ENCODE data around the gene BEST1.

BEST1 gene

DNA sequence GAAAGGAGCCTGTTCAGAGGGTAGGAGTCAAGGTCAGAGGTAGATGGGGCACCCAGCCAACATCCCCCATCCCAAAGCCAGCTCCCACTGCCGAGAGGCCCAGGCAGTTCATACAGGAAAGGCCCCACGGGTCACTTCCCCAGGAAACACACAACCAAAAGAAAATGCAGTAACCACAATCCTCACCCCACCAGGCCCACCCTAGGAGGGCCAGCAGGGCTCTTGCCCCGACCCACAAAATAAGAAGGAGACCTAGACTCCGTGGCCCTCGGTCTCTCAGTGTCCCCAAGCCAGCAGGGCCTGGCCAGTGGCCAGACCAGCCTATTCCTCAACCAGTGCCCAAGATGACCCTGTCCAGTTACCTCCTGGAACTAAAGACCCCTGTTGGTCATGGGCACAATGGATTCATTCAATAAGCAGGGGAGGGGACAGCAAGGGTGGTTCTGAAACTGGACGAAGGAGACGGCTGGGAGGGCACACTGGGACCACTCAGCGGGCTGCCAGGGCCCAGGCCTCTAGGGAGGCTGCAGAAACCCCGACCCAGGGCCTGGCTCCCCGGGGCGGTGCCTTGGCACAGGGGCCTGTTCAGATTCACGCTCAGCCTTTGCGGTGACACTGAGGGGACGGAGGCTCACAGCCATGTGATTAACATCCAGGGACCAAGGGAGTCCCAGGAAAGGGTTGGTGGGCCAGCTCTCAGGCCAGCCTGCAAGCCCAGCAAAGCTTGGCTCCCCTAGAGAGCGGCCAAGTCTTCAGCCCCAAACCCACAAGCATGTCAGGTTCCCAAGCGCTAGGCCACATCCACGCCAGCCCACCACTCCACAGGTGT lies 38.2 kb upstream of the BEST1 start:
- ATAC-seq (ENCODE audit: insufficient read depth, low read depth) = no peak

DNA sequence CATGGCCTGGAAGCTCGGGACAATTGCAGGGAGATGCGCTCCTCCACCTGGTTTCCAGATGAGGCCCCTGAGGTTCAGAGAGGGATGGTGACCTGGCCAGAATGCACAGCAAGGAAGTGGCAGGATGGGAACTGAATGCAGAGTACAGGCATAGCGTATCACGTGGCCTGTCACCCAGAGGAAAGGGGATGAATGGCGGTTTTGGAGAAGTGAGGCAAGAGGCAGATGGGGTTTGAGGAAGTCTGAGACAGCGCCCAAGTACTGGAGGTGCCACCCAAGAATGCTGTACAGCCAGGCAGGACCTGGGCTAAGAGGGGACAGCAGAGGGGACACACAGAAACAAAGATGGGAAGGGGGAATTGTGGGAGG lies 37.6 kb upstream of the BEST1 start:
- Histone ChIP-seq H3K79me2 (ENCODE audit: insufficient read depth, low read length) (no peaks in the 10 kb centered on the region), H3K27me3 (ENCODE audit: insufficient read depth, low read length, poor library complexity) (no peaks in the 10 kb centered on the region), H3K4me2 (ENCODE audit: insufficient read depth, low read length) (no peak overlapping the region), H3K36me3 (ENCODE audit: insufficient read depth, low read length) (no peaks in the 10 kb centered on the region), H3K9ac (ENCODE audit: low read depth, low read length) (no peak overlapping the region), H3K4me3 (ENCODE audit: low read depth in 1 of 2, low read length in 2 of 2) (no peak overlapping the region), H3K9me3 (ENCODE audit: insufficient read depth, low read length, severe bottlenecking) (no peaks in the 10 kb centered on the region), H2AFZ (ENCODE audit: low read depth, low read length) (no peak overlapping the region), H4K20me1 (ENCODE audit: insufficient read depth, low read length) (no peaks in the 10 kb centered on the region), H3K4me1 (ENCODE audit: insufficient read depth, low read length) (no peaks in the 10 kb centered on the region), H3K27ac (ENCODE audit: low read length) (no peak overlapping the region)
- no peak for DNase-seq
- no peak for ATAC-seq (ENCODE audit: insufficient read depth, low read depth)
- TF ChIP-seq CTCF (IDR thresholded peaks at IDR 0.05; ENCODE audit: borderline replicate concordance, extremely low read depth, low read length, poor library complexity, severe bottlenecking) (no peak), EZH2 (IDR thresholded peaks at IDR 0.05; ENCODE audit: borderline replicate concordance, low read depth, low read length, severe bottlenecking) (no peak)

More for the DNA sequence above, 38.2 kb upstream of the BEST1 start:
- Histone ChIP-seq H3K79me2 (ENCODE audit: insufficient read depth, low read length) (no peaks in the 10 kb centered on the region), H3K4me3 (ENCODE audit: low read depth in 1 of 2, low read length in 2 of 2) (no peak overlapping the region), H3K9ac (ENCODE audit: low read depth, low read length) (no peak overlapping the region), H4K20me1 (ENCODE audit: insufficient read depth, low read length) (no peaks in the 10 kb centered on the region), H3K27me3 (ENCODE audit: insufficient read depth, low read length, poor library complexity) (no peaks in the 10 kb centered on the region), H3K4me2 (ENCODE audit: insufficient read depth, low read length) (no peak overlapping the region), H3K36me3 (ENCODE audit: insufficient read depth, low read length) (no peaks in the 10 kb centered on the region), H3K9me3 (ENCODE audit: insufficient read depth, low read length, severe bottlenecking) (no peaks in the 10 kb centered on the region), H2AFZ (ENCODE audit: low read depth, low read length) (no peak overlapping the region), H3K4me1 (ENCODE audit: insufficient read depth, low read length) (no peaks in the 10 kb centered on the region), H3K27ac (ENCODE audit: low read length) (no peak overlapping the region)
- no peak for DNase-seq
- TF ChIP-seq CTCF (IDR thresholded peaks at IDR 0.05; ENCODE audit: borderline replicate concordance, extremely low read depth, low read length, poor library complexity, severe bottlenecking) (no peak), EZH2 (IDR thresholded peaks at IDR 0.05; ENCODE audit: borderline replicate concordance, low read depth, low read length, severe bottlenecking) (no peak)

DNA sequence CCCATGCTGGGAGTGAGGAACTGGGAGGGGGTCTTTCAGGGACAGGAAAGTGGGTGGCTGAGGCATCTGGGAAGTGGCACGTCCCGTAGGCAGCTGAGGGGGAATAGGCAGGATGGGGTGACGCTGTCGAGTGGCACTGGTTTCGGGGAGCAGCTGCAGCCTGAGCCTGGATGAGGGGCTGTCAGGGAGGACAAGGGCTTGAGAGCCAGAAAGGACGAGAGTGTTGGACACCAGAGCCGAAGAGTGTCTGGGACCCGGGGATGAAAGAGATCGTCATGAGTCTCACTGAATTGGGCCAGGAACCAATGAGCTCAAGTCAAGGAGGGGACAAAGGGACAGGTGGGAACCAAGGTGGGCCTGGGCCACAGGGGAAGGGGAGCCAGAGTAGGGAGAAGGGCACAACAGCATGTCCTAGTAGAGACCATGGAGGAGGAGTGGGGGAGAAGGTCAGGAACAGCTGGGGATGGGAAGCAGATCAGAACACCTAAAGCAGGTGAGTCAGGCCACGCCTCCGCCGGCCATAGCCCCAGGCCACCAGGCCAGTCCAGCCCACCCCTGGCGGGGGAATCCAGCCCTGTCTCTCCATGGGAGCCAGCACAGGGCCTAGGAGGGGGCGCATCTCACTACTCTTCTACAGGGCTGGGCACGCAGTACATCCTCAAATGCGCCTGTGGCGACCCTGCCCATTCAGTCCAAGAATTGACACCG lies 37.0 kb upstream of the BEST1 start:
- ATAC-seq (ENCODE audit: insufficient read depth, low read depth) = no peak
- H3K79me2 ChIP-seq (ENCODE audit: insufficient read depth, low read length) = no peaks in the 10 kb centered on the region
- no peaks in the 10 kb centered on the region for H3K4me1 ChIP-seq (ENCODE audit: insufficient read depth, low read length)
- H3K4me3 ChIP-seq (ENCODE audit: low read depth in 1 of 2, low read length in 2 of 2) = no peak overlapping the region
- H4K20me1 ChIP-seq (ENCODE audit: insufficient read depth, low read length) = no peaks in the 10 kb centered on the region
- no peaks in the 10 kb centered on the region for H3K9me3 ChIP-seq (ENCODE audit: insufficient read depth, low read length, severe bottlenecking)
- H3K4me2 ChIP-seq (ENCODE audit: insufficient read depth, low read length) = no peak overlapping the region
- no peak overlapping the region for H3K27ac ChIP-seq (ENCODE audit: low read length)
- no peak overlapping the region for H3K9ac ChIP-seq (ENCODE audit: low read depth, low read length)
- H2AFZ ChIP-seq (ENCODE audit: low read depth, low read length) = no peak overlapping the region
- TF ChIP-seq CTCF (IDR thresholded peaks at IDR 0.05; ENCODE audit: borderline replicate concordance, extremely low read depth, low read length, poor library complexity, severe bottlenecking) (no peak), EZH2 (IDR thresholded peaks at IDR 0.05; ENCODE audit: borderline replicate concordance, low read depth, low read length, severe bottlenecking) (no peak)
- no peaks in the 10 kb centered on the region for H3K27me3 ChIP-seq (ENCODE audit: insufficient read depth, low read length, poor library complexity)
- DNase-seq = no peak
- H3K36me3 ChIP-seq (ENCODE audit: insufficient read depth, low read length) = no peaks in the 10 kb centered on the region

Measured in DND-41 (cell line).